ENCODE results near the gene E2F1. TPM values are rescaled to one million over a fixed set of nuclear protein-coding genes. Genes with fewer than 3 reads are reported as not detected.

Gene E2F1
- total RNA-seq, 2 experiments from 2014 or later = 60.0 to 61.7 TPM

DNA sequence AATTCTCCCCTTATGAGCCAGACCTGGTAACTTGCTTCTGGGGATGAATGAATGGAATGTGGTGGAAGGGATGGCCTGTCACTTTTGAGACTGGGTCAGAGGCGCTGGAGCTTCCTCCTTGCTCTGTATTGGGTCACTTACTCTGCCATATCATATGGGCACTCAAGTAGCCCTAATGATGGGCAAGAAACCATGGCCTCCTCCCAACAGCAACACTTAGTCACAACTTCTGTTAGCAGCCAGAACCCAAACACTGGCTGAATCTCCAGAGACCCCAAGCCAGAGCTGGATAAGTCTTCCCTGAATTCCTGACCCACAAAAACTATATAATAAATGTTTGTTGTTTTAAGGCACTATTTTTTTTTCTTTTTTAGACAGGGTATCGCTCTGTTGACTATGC, 5.5 kb downstream of the E2F1 start:
- Mint-ChIP-seq H3K27ac (peak overlapping the region; percentile 90), H3K36me3 (ENCODE audit: low read depth) (peaks cover 65% of the 10 kb centered on the region)

DNA sequence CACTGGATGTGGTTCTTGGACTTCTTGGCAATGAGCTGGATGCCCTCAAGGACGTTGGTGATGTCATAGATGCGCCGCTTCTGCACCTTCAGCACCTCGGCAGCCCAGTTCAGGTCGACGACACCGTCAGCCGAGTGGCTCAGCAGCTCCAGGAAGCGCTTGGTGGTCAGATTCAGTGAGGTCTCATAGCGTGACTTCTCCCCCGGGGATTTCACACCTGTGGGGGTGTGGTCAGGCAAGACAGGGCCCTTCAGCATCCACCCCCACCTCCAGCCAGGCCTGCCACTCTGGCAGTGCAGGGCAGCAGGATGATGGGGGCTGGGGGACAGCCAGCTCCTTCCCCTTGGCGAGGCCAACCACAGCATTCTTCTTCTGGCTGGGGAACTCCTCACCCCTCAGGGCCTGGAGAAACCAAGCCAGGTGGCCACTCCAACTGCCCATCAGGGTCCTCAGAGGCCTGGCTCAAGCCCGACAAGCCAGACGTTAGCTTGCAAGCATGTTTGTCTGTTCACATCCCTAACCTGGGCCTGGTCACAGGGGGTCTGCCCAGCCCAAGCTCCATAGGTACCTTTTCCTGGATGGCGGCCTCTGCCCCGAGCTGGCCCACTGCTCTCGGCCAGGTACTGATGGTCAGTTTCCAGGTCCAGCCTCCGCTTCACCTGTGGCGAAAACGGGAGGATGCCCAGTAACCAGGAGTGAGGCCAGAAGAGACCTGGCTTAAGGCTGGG, 6.3 kb downstream of the E2F1 start:
- no peaks in the 10 kb centered on the region for H3K9me3 Mint-ChIP-seq
- peaks cover 63% of the 10 kb centered on the region for H3K36me3 Mint-ChIP-seq (ENCODE audit: low read depth)
- H3K27me3 Mint-ChIP-seq = no peaks in the 10 kb centered on the region
- ChIA-PET CTCF (interaction anchor here (0.8 to 5.2 kb wide), 6 partner anchors 8 to 236 kb away, joined by 3 to 63 read pairs (median 4); partner anchors contain the start of genes ACTL10, SNTA1 and ZNF341), POLR2A (interaction anchor here (0.6 to 9.3 kb wide), 13 partner anchors 9 to 432 kb away, joined by 3 to 312 read pairs (median 5); partner anchors contain the start of genes ACTL10, C20orf144, CBFA2T2 and EIF2S2)
- peaks cover 81% of the 10 kb centered on the region for H3K4me1 Mint-ChIP-seq
- peak overlapping the region; percentile 90 for H3K27ac Mint-ChIP-seq
- no peak overlapping the region for H3K4me3 Mint-ChIP-seq
- peak; percentile 78 for DNase-seq

More for the DNA sequence above, 5.5 kb downstream of the E2F1 start:
- H3K4me3 Mint-ChIP-seq = no peak overlapping the region
- CTCF ChIA-PET = interaction anchor here (0.9 to 5.2 kb wide), 3 partner anchors 12 to 223 kb away, joined by 4 to 63 read pairs (median 7); partner anchors contain the start of genes ACTL10 and PXMP4
- no peaks in the 10 kb centered on the region for H3K27me3 Mint-ChIP-seq
- no peak for DNase-seq
- POLR2A ChIA-PET = interaction anchor here (0.6 to 9.3 kb wide), 12 partner anchors 8 to 330 kb away, joined by 3 to 312 read pairs (median 8); partner anchors contain the start of genes ACTL10, C20orf144, CBFA2T2 and NECAB3
- H3K4me1 Mint-ChIP-seq = peaks cover 80% of the 10 kb centered on the region
- no peaks in the 10 kb centered on the region for H3K9me3 Mint-ChIP-seq

GRCh38 chr20:33677991-33678702, 8.0 kb downstream of the E2F1 start:
- ChIA-PET CTCF (interaction anchor here (1.1 to 5.2 kb wide), 2 partner anchors 9 to 13 kb away, joined by 4 to 63 read pairs; partner anchors contain the start of gene ACTL10), POLR2A (interaction anchor here (5.1 to 9.3 kb wide), 2 partner anchors 10 to 11 kb away, joined by 58 to 312 read pairs; partner anchors contain the start of genes ACTL10, C20orf144 and NECAB3)
- Mint-ChIP-seq H3K36me3 (ENCODE audit: low read depth) (peaks cover 59% of the 10 kb centered on the region), H3K4me1 (peaks cover 79% of the 10 kb centered on the region), H3K4me3 (no peak overlapping the region), H3K9me3 (no peaks in the 10 kb centered on the region), H3K27ac (peak overlapping the region; percentile 90), H3K27me3 (no peaks in the 10 kb centered on the region)
- DNase-seq = no peak

DNA sequence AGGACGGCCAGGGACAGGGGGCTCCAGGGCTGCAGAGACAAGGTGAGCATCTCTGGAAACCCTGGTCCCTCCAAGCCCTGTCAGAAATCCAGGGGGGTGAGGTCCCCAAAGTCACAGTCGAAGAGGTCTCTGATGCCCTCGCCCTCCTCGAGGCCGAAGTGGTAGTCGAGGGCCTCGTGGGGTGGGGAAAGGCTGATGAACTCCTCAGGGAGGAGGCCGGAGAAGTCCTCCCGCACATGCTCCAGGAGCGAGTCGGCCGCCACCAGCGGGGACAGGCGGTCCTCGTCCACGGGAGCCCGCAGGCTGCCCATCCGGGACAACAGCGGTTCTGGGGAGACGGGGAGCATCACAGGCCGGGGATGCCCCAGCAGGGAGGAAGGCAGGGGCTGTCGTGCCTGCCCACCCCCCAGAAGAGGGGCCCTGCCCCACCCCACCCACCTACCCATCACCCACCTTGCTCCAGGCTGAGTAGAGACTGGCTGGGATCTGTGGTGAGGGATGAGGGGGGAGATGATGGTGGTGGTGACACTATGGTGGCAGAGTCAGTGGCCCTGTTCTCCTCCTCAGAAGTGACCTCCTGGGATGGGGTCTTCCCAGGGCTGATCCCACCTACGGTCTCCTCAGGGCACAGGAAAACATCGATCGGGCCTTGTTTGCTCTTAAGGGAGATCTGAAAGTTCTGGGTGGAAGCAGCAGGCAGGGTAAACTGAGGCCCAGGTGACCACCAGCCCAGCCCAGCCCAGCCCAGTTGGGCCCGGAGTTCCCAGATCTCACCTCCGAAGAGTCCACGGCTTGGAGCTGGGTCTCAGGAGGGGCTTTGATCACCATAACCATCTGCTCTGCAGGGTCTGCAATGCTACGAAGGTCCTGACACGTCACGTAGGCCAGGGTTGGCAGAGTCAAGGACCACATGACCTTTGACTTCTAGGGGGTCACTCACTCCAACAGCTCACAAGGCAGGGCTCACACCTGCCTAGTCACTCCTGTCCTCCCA, 9.2 kb downstream of the E2F1 start:
- no peaks in the 10 kb centered on the region for H3K27me3 Mint-ChIP-seq
- peaks cover 54% of the 10 kb centered on the region for H3K36me3 Mint-ChIP-seq (ENCODE audit: low read depth)
- no peak overlapping the region for H3K4me3 Mint-ChIP-seq
- no peak overlapping the region for H3K27ac Mint-ChIP-seq
- POLR2A ChIA-PET = interaction anchor here (2.0 to 16.8 kb wide), 5 partner anchors 4 to 13 kb away, joined by 10 to 312 read pairs (median 58); partner anchors contain the start of genes ACTL10, C20orf144 and NECAB3
- DNase-seq = no peak
- H3K4me1 Mint-ChIP-seq = peaks cover 79% of the 10 kb centered on the region
- H3K9me3 Mint-ChIP-seq = no peaks in the 10 kb centered on the region
- CTCF ChIA-PET = interaction anchor here (5.2 kb wide), 1 partner anchor 8 kb away, joined by 63 read pairs; the partner anchor contains the start of gene ACTL10

DNA sequence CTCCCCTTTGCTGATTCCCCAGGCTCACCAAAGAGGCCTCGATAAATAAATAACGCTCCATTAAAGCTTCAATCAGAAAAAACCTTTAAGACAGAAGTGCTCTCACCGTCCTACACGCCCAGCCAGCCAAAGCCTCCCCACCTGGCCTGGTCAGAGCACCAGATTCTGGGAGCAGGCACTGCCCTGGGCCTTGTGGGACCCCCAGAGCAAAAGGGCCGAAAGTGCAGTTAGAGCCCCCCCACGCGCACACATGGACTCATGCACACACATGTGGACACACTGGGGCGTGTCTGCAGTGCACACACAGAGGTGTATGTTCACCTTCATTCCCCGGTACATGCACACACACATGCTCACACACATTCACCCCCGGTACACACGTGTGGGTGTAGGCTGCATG, 10.1 kb downstream of the E2F1 start:
- no peaks in the 10 kb centered on the region for H3K27me3 Mint-ChIP-seq
- H3K4me3 Mint-ChIP-seq = peak overlapping the region; percentile 3
- POLR2A ChIA-PET = interaction anchor here (0.7 to 16.8 kb wide), 4 partner anchors 5 to 12 kb away, joined by 4 to 312 read pairs (median 14); partner anchors contain the start of genes ACTL10 and C20orf144
- peaks cover 73% of the 10 kb centered on the region for H3K4me1 Mint-ChIP-seq
- no peak overlapping the region for H3K27ac Mint-ChIP-seq
- CTCF ChIA-PET = interaction anchor here (1.1 kb wide), 1 partner anchor 121 kb away, joined by 4 read pairs; no protein-coding TSS in a partner anchor
- DNase-seq = no peak
- H3K9me3 Mint-ChIP-seq = no peaks in the 10 kb centered on the region
- H3K36me3 Mint-ChIP-seq (ENCODE audit: low read depth) = peaks cover 49% of the 10 kb centered on the region

DNA sequence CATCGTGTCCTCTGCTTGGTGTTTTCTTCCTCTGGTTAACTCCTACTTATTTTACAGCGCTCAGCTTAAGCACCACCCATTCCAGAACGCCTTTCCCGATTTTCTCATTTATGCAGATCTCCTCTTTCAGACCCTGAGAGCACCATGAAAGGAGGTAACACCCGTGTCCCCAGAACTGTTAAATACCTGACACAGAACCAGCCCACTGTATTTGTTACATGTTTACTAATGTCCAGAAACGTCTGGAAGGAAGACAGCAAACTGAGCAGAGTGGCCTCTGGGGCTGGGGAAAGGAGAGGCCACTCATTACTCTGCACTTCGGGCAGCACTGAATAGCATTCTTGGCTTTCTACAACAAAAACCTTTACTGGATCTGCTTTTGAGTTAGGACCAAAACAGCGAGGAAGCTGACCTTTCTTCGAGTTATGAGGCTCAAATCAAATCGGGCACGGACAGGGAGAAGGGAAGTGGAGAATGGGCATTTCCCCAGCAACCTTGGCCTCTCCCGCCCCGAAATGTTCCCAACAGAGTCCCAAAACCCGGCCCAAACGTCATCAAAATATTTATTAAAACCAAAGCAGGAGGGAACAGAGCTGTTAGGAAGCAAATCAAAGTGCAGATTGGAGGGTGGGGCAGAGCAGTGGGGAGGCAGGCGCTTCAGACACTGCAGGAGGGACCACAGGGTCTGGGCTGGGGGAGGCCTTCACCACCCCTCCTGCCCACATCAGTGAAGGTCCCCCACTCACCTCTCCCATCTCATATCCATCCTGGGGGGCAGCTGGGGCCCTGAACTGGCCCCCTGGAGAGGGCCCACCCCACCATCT, 10.8 kb downstream of the E2F1 start:
- DNase-seq = no peak
- peaks cover 66% of the 10 kb centered on the region for H3K4me1 Mint-ChIP-seq
- H3K4me3 Mint-ChIP-seq = peak overlapping the region; percentile 66
- peak overlapping the region; percentile 7 for H3K27ac Mint-ChIP-seq
- peaks cover 44% of the 10 kb centered on the region for H3K36me3 Mint-ChIP-seq (ENCODE audit: low read depth)
- H3K9me3 Mint-ChIP-seq = no peaks in the 10 kb centered on the region
- no peaks in the 10 kb centered on the region for H3K27me3 Mint-ChIP-seq
- CTCF ChIA-PET = interaction anchor here (1.1 to 1.2 kb wide), 3 partner anchors 10 to 121 kb away, joined by 3 to 4 read pairs (median 3); no protein-coding TSS in a partner anchor
- POLR2A ChIA-PET = interaction anchor here (0.7 to 16.8 kb wide), 5 partner anchors 6 to 45 kb away, joined by 3 to 312 read pairs (median 10); partner anchors contain the start of genes ACTL10, C20orf144 and PXMP4

DNA sequence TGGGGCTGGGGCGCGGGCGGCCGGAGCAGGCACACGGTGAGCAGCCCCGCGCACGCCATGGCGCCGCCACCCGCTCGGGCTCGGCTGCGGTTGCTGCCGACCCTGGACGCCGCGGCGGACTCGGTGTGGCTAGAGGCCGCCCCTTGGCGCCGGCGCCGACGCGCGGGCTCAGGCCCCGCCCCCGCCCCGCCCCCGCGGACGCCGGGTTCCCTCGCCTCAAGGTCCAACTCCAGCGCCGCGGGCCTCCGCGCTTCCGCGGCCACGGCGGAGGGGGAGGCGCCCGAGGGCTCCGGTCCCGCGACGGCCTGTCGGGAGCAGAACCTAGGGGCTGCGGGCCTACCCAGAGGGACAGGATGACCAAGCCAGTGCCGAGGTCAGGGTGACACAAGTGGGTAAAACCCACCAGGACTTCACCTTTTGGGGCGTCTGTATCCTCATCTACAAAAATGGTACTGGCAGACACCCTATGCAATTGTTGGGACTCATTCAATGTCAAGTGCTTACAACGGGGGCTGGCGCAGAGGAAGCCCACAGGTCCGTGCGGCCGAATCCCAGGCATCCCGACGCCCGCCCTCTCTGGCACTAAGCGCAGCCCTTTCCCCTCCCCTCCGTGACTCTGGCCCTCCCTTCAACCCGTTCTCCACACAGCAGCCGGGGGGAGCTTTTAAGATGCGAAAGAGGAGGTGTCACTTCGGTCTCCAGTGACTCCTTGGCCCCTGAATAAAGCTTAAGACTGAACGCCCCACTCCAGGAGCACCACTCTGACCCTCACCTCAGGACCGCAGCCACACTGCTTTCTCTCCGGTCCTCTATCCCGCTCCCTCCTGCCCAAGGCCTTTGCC, 11.7 kb downstream of the E2F1 start, which contains the start of gene NECAB3:
TSS of gene NECAB3 (minus strand) at position 135 of the 842 bp plus-strand sequence. CDS start at position 59, 76 bp downstream.
- peak; percentile 73 for DNase-seq
- H3K4me3 Mint-ChIP-seq = peak within 1 kb of the TSS; percentile 83
- peaks cover 36% of the 10 kb centered on the region for H3K36me3 Mint-ChIP-seq (ENCODE audit: low read depth)
- H3K27ac Mint-ChIP-seq = peak within 1 kb of the TSS; percentile 37
- peaks cover 62% of the 10 kb centered on the region for H3K4me1 Mint-ChIP-seq
- H3K27me3 Mint-ChIP-seq = no peaks in the 10 kb centered on the region
- H3K9me3 Mint-ChIP-seq = no peaks in the 10 kb centered on the region
- POLR2A ChIA-PET = interaction anchor here (1.3 to 16.8 kb wide), 4 partner anchors 7 to 46 kb away, joined by 3 to 312 read pairs (median 14); partner anchors contain the start of genes ACTL10, C20orf144 and PXMP4
- CTCF ChIA-PET = interaction anchor here (1.1 to 1.2 kb wide), 2 partner anchors 10 kb away, joined by 3 read pairs; no protein-coding TSS in a partner anchor

DNA sequence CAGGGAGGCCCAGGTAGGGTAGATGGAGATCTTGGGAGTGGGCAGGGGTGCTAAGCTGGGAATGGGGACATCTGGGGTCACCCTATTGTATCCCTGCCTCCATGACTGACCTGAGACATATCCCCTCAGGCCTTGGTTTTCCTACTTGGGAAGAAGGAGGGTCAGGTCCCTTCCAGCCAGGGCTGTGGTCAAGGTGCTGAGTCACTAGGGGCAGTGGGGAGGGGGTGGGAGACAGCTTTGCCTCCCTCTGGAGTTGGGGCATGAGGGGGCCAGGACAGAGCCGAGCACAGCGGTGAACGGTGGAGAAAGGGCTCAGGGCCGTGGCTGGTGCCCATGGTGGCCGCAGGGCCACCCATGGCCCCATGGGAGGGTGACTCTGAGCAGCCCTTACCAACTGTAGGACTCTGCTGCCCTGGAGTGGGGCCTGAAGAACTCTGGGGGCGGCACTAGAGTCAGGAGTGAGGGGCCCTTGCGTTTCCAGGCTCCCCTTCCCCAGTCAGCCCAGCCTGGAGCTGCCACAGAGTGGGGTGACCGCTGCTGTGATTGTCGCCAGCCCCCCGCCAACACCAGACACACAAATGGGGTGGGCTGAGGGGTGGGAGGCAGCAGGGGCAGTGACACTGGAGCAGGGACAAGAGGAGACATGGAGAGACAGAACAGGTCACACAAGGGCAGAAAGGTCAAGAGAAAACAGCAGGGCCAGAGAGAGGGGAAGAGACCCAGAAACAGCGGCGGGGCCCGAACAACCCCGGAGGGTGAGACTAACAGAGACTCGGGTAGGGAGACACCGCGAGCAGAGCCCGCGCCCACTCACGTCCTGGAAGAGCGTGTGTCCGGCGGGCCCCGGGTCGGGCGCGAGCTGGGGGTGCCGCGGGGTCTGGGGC, 12.5 kb downstream of the E2F1 start:
- no peaks in the 10 kb centered on the region for H3K27me3 Mint-ChIP-seq
- H3K9me3 Mint-ChIP-seq = no peaks in the 10 kb centered on the region
- peak overlapping the region; percentile 83 for H3K4me3 Mint-ChIP-seq
- H3K4me1 Mint-ChIP-seq = peaks cover 55% of the 10 kb centered on the region
- POLR2A ChIA-PET = interaction anchor here (1.2 to 16.8 kb wide), 3 partner anchors 8 to 47 kb away, joined by 3 to 312 read pairs (median 5); partner anchors contain the start of gene PXMP4
- peak overlapping the region; percentile 37 for H3K27ac Mint-ChIP-seq
- DNase-seq = no peak
- CTCF ChIA-PET = interaction anchor here (1.1 kb wide), 1 partner anchor 11 kb away, joined by 3 read pairs; no protein-coding TSS in a partner anchor
- H3K36me3 Mint-ChIP-seq (ENCODE audit: low read depth) = peaks cover 34% of the 10 kb centered on the region

DNA sequence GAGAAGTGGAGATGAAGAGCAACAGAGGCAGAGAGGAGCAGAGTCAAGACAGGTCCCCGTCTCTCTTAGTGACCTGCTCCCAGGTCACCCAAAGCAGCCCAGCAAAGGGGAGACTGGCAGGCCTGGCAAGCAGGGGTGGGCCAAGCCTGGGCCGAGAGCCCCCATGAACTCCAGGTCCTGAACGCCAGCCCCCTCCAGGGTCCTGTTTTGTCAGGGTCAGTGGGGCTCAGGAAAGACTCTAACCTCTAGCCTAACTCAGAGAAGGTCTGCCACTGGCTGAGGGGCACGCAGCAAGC, 13.1 kb downstream of the E2F1 start:
- CTCF ChIA-PET = no interaction called here
- Mint-ChIP-seq H3K9me3 (no peaks in the 10 kb centered on the region), H3K4me1 (peaks cover 55% of the 10 kb centered on the region), H3K36me3 (ENCODE audit: low read depth) (peaks cover 33% of the 10 kb centered on the region), H3K27ac (peak overlapping the region; percentile 70), H3K27me3 (no peaks in the 10 kb centered on the region), H3K4me3 (peak overlapping the region; percentile 83)
- POLR2A ChIA-PET = interaction anchor here (1.2 to 16.8 kb wide), 2 partner anchors 8 to 16 kb away, joined by 5 to 312 read pairs; no protein-coding TSS in a partner anchor
- DNase-seq = no peak
